ENCODE results near the gene CDK3.

CDK3 gene

DNA sequence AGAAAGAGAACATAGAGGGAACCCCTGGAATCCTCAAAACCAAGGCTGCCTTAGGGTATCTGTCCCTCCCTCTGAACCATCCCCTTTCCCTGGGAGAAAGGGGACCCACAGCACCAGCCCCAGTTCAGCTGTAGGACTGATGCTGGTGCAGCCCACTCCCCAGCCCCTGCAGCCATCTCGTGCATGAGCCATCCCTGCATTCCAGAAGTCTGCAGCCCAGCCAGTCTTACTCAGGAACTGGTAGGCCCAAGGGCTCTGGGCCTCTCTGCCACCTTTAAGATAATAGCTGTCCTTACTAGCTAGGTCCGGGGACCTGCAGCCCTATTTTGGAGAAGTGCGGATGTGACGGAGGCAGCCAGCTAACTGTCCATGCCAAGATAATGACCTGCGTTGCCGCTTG lies 32.5 kb downstream of the CDK3 start:
- TF ChIP-seq FOXP2 (optimal IDR thresholded peaks at IDR 0.05; ENCODE audit: borderline replicate concordance, extremely low read depth, extremely low read length, insufficient read depth) (no peak), TAF1 (IDR thresholded peaks at IDR 0.05; ENCODE audit: borderline replicate concordance, insufficient read depth, low read length) (no peak), POLR2AphosphoS5 (IDR thresholded peaks at IDR 0.05; ENCODE audit: low read depth, low read length) (no peak), SIN3A (IDR thresholded peaks at IDR 0.05; ENCODE audit: borderline replicate concordance, insufficient read depth, low read length) (no peak)
- TF ChIP-seq, protein P1, sequence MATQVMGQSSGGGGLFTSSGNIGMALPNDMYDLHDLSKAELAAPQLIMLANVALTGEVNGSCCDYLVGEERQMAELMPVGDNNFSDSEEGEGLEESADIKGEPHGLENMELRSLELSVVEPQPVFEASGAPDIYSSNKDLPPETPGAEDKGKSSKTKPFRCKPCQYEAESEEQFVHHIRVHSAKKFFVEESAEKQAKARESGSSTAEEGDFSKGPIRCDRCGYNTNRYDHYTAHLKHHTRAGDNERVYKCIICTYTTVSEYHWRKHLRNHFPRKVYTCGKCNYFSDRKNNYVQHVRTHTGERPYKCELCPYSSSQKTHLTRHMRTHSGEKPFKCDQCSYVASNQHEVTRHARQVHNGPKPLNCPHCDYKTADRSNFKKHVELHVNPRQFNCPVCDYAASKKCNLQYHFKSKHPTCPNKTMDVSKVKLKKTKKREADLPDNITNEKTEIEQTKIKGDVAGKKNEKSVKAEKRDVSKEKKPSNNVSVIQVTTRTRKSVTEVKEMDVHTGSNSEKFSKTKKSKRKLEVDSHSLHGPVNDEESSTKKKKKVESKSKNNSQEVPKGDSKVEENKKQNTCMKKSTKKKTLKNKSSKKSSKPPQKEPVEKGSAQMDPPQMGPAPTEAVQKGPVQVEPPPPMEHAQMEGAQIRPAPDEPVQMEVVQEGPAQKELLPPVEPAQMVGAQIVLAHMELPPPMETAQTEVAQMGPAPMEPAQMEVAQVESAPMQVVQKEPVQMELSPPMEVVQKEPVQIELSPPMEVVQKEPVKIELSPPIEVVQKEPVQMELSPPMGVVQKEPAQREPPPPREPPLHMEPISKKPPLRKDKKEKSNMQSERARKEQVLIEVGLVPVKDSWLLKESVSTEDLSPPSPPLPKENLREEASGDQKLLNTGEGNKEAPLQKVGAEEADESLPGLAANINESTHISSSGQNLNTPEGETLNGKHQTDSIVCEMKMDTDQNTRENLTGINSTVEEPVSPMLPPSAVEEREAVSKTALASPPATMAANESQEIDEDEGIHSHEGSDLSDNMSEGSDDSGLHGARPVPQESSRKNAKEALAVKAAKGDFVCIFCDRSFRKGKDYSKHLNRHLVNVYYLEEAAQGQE (IDR thresholded peaks at IDR 0.05; ENCODE audit: insufficient read depth in 1 of 2, low read depth in 2 of 2, low read length in 2 of 2): no peak

DNA sequence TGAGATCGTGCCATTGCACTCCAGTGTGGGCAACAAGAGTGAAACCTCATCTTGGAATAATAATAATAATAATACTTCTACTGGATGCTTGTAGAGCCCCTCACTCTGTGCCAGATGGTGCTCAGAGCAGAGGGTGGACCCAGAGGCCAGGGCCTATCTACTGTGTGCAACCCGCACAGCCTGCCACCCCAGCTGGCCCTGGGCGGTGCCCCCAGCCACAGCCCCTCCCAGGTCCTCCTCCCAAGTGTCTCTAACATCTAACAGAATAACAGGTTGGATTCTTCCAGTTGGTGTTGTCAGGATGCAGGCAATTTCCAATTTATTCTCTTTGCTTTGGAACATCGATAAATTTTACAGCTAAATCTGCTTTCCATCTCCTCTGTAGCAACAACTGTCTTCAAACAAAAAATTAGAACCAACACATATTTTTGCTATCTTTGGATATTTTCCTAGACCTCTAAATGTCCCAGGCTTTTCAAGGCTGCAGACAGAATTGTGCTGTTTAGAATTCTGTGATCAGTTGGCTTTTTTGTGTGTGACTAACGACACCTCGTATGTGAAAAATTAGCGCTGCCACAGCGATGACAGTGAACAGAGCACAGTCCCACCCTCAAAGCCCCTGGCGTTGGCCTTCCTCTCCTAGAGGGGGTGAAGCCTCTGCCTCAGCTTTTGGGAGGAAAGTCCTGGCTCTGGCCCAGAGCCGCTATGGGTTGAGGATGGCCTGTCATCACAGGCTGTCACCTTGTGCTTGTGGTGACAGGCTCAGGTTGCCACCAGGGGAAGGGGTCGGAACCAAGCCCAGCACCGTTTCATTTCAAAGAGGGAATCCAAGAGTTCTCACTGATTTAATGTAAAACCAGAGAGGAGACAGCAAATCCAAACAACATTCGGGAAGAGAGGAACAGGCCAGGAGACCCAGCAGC lies 34.0 kb downstream of the CDK3 start:
- TF ChIP-seq, protein P1 (IDR thresholded peaks at IDR 0.05; ENCODE audit: insufficient read depth in 1 of 2, low read depth in 2 of 2, low read length in 2 of 2): no peak
- TF ChIP-seq TAF1 (IDR thresholded peaks at IDR 0.05; ENCODE audit: borderline replicate concordance, insufficient read depth, low read length): no peak
- no peak for TF ChIP-seq POLR2AphosphoS5 (IDR thresholded peaks at IDR 0.05; ENCODE audit: low read depth, low read length)
- TF ChIP-seq SIN3A (IDR thresholded peaks at IDR 0.05; ENCODE audit: borderline replicate concordance, insufficient read depth, low read length): no peak
- no peak for TF ChIP-seq FOXP2 (optimal IDR thresholded peaks at IDR 0.05; ENCODE audit: borderline replicate concordance, extremely low read depth, extremely low read length, insufficient read depth)

DNA sequence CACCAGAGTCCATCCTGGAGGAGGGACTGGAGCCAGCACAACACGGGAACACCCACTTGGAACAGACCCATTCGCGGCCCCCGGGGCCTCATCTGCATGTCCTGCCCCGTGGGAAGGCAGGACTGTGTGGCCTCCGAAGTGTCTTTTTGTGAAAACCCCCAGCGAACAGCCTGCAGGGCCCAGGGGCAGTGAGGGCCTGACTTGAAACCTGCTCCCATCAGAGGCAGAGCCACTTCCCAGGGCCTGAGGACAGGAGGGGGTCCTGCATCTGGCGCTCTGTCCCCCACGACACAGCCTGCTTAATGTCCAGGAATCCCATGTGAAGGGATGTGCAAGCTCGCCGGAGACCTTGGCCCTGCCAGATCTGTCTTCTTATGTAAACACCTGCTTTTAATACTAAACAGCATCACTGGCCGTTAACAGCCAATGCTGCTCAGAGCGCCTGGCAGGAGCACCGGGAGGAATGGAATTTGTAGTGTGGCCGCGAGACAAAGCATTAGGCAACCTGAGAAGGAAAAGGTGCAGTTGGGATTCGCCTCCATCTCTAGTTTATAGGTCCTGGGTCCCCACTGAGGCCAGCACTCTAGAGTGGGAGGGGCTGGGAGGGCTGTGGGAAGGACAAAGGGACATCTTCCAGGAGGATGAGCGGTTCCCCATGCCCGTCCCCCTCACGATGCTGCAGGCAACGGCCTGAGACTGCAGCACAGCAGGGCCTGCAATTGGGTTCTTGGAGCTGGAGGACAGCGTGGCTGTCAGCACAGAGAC lies 36.0 kb downstream of the CDK3 start:
- no peak for TF ChIP-seq TAF1 (IDR thresholded peaks at IDR 0.05; ENCODE audit: borderline replicate concordance, insufficient read depth, low read length)
- TF ChIP-seq FOXP2 (optimal IDR thresholded peaks at IDR 0.05; ENCODE audit: borderline replicate concordance, extremely low read depth, extremely low read length, insufficient read depth): no peak
- TF ChIP-seq, protein P1 (IDR thresholded peaks at IDR 0.05; ENCODE audit: insufficient read depth in 1 of 2, low read depth in 2 of 2, low read length in 2 of 2): no peak
- TF ChIP-seq POLR2AphosphoS5 (IDR thresholded peaks at IDR 0.05; ENCODE audit: low read depth, low read length): no peak
- TF ChIP-seq SIN3A (IDR thresholded peaks at IDR 0.05; ENCODE audit: borderline replicate concordance, insufficient read depth, low read length): no peak

DNA sequence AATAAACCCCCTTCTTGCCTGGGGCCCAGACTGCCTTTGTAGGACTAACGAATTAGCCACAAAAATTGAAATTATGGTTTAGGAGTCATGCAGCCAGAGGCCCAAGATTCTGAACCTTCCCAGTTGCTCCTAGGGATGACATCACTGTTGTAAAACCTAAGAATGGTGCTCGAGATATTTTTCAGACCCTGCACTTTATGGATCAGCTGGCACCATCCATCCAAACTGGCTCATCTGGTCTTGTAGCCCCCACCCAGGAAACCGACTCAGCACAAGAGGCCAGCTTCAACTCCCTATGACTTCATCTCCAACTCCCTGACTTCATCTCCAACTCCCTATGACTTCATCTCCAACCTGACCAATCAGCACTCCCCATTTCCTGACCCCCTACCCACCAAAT lies 37.4 kb downstream of the CDK3 start:
- TF ChIP-seq POLR2AphosphoS5 (IDR thresholded peaks at IDR 0.05; ENCODE audit: low read depth, low read length) (no peak), FOXP2 (optimal IDR thresholded peaks at IDR 0.05; ENCODE audit: borderline replicate concordance, extremely low read depth, extremely low read length, insufficient read depth) (no peak), SIN3A (IDR thresholded peaks at IDR 0.05; ENCODE audit: borderline replicate concordance, insufficient read depth, low read length) (no peak), TAF1 (IDR thresholded peaks at IDR 0.05; ENCODE audit: borderline replicate concordance, insufficient read depth, low read length) (no peak)
- TF ChIP-seq, protein P1 (IDR thresholded peaks at IDR 0.05; ENCODE audit: insufficient read depth in 1 of 2, low read depth in 2 of 2, low read length in 2 of 2): no peak

Measured in PFSK-1 (cell line).